H9 (cell line): ENCODE data around the gene KRT13. TPM values are rescaled to one million over a fixed set of nuclear protein-coding genes. Genes with fewer than 3 reads are reported as not detected.

ENCODE experiments used
- DNase-seq: peaks from one replicate; pipeline ENCODE4 v3.0.0-alpha.2; 2017
- H2AFZ ChIP-seq: one replicate; pipeline ENCODE4 v1.6.1; 2013; ENCODE audit warnings: mild to moderate bottlenecking, low read length, control low read depth, moderate library complexity
- H2AK5ac ChIP-seq: 2 replicates; pipeline ENCODE4 v1.6.1; 2013; ENCODE audit warnings: low read length, control low read depth, mixed read lengths; ENCODE audit not compliant: insufficient read length
- H2BK120ac ChIP-seq: one replicate; pipeline ENCODE4 v1.6.1; 2013; ENCODE audit warnings: low read depth, mild to moderate bottlenecking, low read length, control low read depth, inconsistent platforms; ENCODE audit not compliant: poor library complexity, severe bottlenecking
- H2BK12ac ChIP-seq: 2 replicates; pipeline ENCODE4 v1.6.1; 2013; ENCODE audit warnings: low read length, control low read depth, mixed read lengths, low read depth; ENCODE audit not compliant: insufficient read length
- H2BK15ac ChIP-seq: 2 replicates; pipeline ENCODE4 v1.6.1; 2013; ENCODE audit warnings: low read depth, low read length, control low read depth
- H2BK20ac ChIP-seq: one replicate; pipeline ENCODE4 v1.6.1; 2013; ENCODE audit warnings: low read depth, mild to moderate bottlenecking, low read length, control low read depth, inconsistent platforms; ENCODE audit not compliant: poor library complexity, severe bottlenecking
- H2BK5ac ChIP-seq: 2 replicates; pipeline ENCODE4 v1.6.1; 2013; ENCODE audit warnings: low read length, control low read depth, mixed read lengths; ENCODE audit not compliant: insufficient read length
- H3K14ac ChIP-seq: 2 replicates; pipeline ENCODE4 v1.6.1; 2013; ENCODE audit warnings: low read length, control low read depth; ENCODE audit not compliant: insufficient read depth
- H3K18ac ChIP-seq: 2 replicates; pipeline ENCODE4 v1.6.1; 2013; ENCODE audit warnings: low read depth, mild to moderate bottlenecking, mixed read lengths, low read length, control low read depth; ENCODE audit not compliant: insufficient read length
- H3K23ac ChIP-seq: 2 replicates; pipeline ENCODE4 v1.6.1; 2013; ENCODE audit warnings: low read length, control low read depth, mixed read lengths, low read depth; ENCODE audit not compliant: insufficient read length
- H3K23me2 ChIP-seq: 2 replicates; pipeline ENCODE4 v1.6.1; 2013; ENCODE audit warnings: low read depth, mild to moderate bottlenecking, mixed read lengths, low read length, control low read depth; ENCODE audit not compliant: insufficient read length, poor library complexity, severe bottlenecking
- H3K27ac ChIP-seq: 2 replicates; pipeline ENCODE4 v1.5.1; 2013; ENCODE audit warnings: low read length, control low read depth, mixed read lengths, low read depth; ENCODE audit not compliant: insufficient read length
- H3K27me3 ChIP-seq: 2 replicates; pipeline ENCODE4 v1.6.1; 2013; ENCODE audit warnings: low read length, control low read depth, inconsistent platforms; ENCODE audit not compliant: insufficient read depth
- H3K4ac ChIP-seq: 2 replicates; pipeline ENCODE4 v1.6.1; 2013; ENCODE audit warnings: low read depth, mild to moderate bottlenecking, control low read depth, inconsistent platforms, low read length, moderate library complexity
- H3K4me1 ChIP-seq: 2 replicates; pipeline ENCODE4 v1.6.1; 2013; ENCODE audit warnings: low read length, control low read depth, inconsistent platforms; ENCODE audit not compliant: insufficient read depth
- H3K4me2 ChIP-seq: 2 replicates; pipeline ENCODE4 v1.6.1; 2013; ENCODE audit warnings: low read length, control low read depth, mixed read lengths; ENCODE audit not compliant: insufficient read length, insufficient read depth
- H3K56ac ChIP-seq: 2 replicates; pipeline ENCODE4 v1.6.1; 2013; ENCODE audit warnings: low read depth, mild to moderate bottlenecking, mixed read lengths, low read length, control low read depth; ENCODE audit not compliant: insufficient read length
- H3K79me1 ChIP-seq: 2 replicates; pipeline ENCODE4 v1.6.1; 2013; ENCODE audit warnings: low read depth, mild to moderate bottlenecking, moderate library complexity, low read length, control low read depth, inconsistent platforms; ENCODE audit not compliant: insufficient read depth, poor library complexity, severe bottlenecking
- H3K79me2 ChIP-seq: 2 replicates; pipeline ENCODE4 v1.6.1; 2013; ENCODE audit warnings: low read length, control low read depth, inconsistent platforms; ENCODE audit not compliant: insufficient read depth
- H3K9ac ChIP-seq: 2 replicates; pipeline ENCODE4 v1.6.1; 2013; ENCODE audit warnings: low read length, control low read depth, mixed read lengths; ENCODE audit not compliant: insufficient read length; ENCODE audit errors: extremely low read depth
- H3K9me3 ChIP-seq: one replicate; pipeline ENCODE4 v1.6.1; 2013; ENCODE audit warnings: low read depth, low read length, inconsistent platforms; ENCODE audit not compliant: control insufficient read depth
- H3T11ph ChIP-seq: one replicate; pipeline ENCODE4 v1.6.1; 2013; ENCODE audit warnings: mild to moderate bottlenecking, low read length, control low read depth, inconsistent platforms
- H4K20me1 ChIP-seq: one replicate; pipeline ENCODE4 v1.6.1; 2013; ENCODE audit not compliant: control insufficient read depth, insufficient read length, insufficient read depth
- H4K5ac ChIP-seq: 2 replicates; pipeline ENCODE4 v1.6.1; 2013; ENCODE audit warnings: low read depth, mild to moderate bottlenecking, mixed read lengths, low read length, control low read depth; ENCODE audit not compliant: insufficient read length
- H4K8ac ChIP-seq: replicated peaks from 2 replicates; pipeline ENCODE4 v1.6.1; 2013; ENCODE audit warnings: low read length, control low read depth, mixed read lengths, low read depth; ENCODE audit not compliant: insufficient read length
- H4K91ac ChIP-seq: 2 replicates; pipeline ENCODE4 v1.6.1; 2013; ENCODE audit warnings: low read depth, mild to moderate bottlenecking, moderate library complexity, mixed read lengths, low read length, control low read depth; ENCODE audit not compliant: insufficient read length
- H3K27ac Mint-ChIP-seq, 3 experiments: 2 replicates in 2 of 3; 3 replicates in 1 of 3; pipeline ENCODE4 v1.8.0; 2020 to 2021; ENCODE audit warnings: mixed read lengths in 3 of 3, mild to moderate bottlenecking in 1 of 3, moderate library complexity in 1 of 3
- H3K27me3 Mint-ChIP-seq: 2 replicates; pipeline ENCODE4 v1.8.0; 2021; ENCODE audit warnings: low read depth, mild to moderate bottlenecking, moderate library complexity, mixed read lengths
- H3K36me3 Mint-ChIP-seq, 3 experiments: 2 replicates in 2 of 3; 3 replicates in 1 of 3; pipeline ENCODE4 v1.8.0; 2020 to 2021; ENCODE audit warnings: low read depth in 3 of 3, mixed read lengths in 3 of 3; ENCODE audit not compliant: insufficient read depth in 1 of 3
- H3K4me1 Mint-ChIP-seq, 2 experiments: 2 replicates each; pipeline ENCODE4 v1.8.0; 2020; ENCODE audit warnings: mixed read lengths in 2 of 2
- H3K4me3 Mint-ChIP-seq, 2 experiments: 2 replicates in 1 of 2; 3 replicates in 1 of 2; pipeline ENCODE4 v1.8.0; 2020 to 2021; ENCODE audit warnings: mild to moderate bottlenecking in 2 of 2, mixed read lengths in 2 of 2, moderate library complexity in 1 of 2
- H3K9me3 Mint-ChIP-seq, 2 experiments: 2 replicates in 1 of 2; 3 replicates in 1 of 2; pipeline ENCODE4 v1.8.0; 2020; ENCODE audit warnings: mild to moderate bottlenecking in 2 of 2, mixed read lengths in 2 of 2, moderate library complexity in 1 of 2
- WGBS: extraction: QIAGEN DNeasy Blood & Tissue Kit; methylation state at CpG from one replicate; pipeline ENCODE4 v1.1.7; 2013; ENCODE audit warnings: missing lambda C conversion rate, low lambda C conversion rate, mixed read lengths; ENCODE audit not compliant: insufficient read length; ENCODE audit errors: extremely low coverage; 5-methylcytosine and 5-hydroxymethylcytosine counted together
- total RNA-seq: library from RNA; stranded (reverse); gene quantifications from 2 replicates; pipeline ENCODE4 v1.2.1, GENCODE V29; 2021
- TF ChIP-seq, protein P1 (sequence below): fragments of 200-600 bp; sonication (generic); conservative IDR thresholded peaks from 3 replicates; pipeline ENCODE4 v1.8.0; 2021; ENCODE audit warnings: antibody characterized with exemption, mild to moderate bottlenecking

Gene KRT13
- total RNA-seq, 1 experiment from 2014 or later, result not detected

DNA sequence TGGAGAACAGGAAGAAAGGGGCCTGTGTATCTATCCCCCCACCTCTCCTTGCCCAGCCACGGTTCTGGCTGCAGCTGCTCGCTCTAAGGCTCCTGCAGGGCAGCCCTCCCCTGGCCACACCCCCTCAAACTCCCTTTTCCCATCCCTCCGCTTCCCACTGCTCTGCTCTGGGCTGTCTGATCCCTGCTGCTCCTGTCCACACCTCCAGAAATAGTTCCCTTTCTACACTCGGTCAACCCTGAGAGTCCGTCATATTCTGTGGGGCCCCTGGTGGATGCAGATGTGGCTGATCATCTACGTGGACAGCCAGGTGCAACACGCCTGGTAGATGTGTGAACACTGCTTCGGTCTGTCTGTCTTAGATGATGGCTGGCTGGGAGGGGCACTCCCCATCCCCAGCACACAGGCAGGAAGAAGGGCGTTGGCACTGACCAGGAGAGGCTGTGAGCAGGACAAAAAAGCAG lies 42.0 kb upstream of the KRT13 start:
- Histone ChIP-seq H3K27ac (no peak overlapping the region), H3K9me3 (no peaks in the 10 kb centered on the region), H2BK20ac (no peak overlapping the region), H2BK15ac (no peak overlapping the region), H2BK12ac (no peak overlapping the region), H3K23ac (no peak overlapping the region), H4K20me1 (no peaks in the 10 kb centered on the region), H2BK5ac (no peak overlapping the region), H3K4me2 (no peak overlapping the region), H3K79me1 (no peaks in the 10 kb centered on the region), H2AFZ (no peak overlapping the region), H3K4ac (no peak overlapping the region), H3K14ac (no peak overlapping the region; the same call in 1 of the 2 replicates), H3K18ac (no peak overlapping the region), H3K23me2 (no peaks in the 10 kb centered on the region), H3K9ac (no peak overlapping the region), H4K8ac (peak overlapping the region; percentile 58), H3K56ac (no peak overlapping the region), H2AK5ac (no peak overlapping the region), H3K79me2 (no peaks in the 10 kb centered on the region), H3K27me3 (no peaks in the 10 kb centered on the region), H2BK120ac (no peak overlapping the region), H3K4me1 (no peaks in the 10 kb centered on the region), H4K5ac (no peak overlapping the region), H4K91ac (no peak overlapping the region), H3T11ph (no peak overlapping the region)
- WGBS, result no CpG with 5 or more reads among the region's 9 CpGs
- Mint-ChIP-seq H3K36me3 (peaks cover 0 to 13% (median 1%) of the 10 kb centered on the region in 3 experiments; a peak in 4 of 7 replicates), H3K9me3 (peaks cover 3 to 13% of the 10 kb centered on the region in 2 experiments; a peak in 4 of 5 replicates), H3K27me3 (peaks cover 17% of the 10 kb centered on the region), H3K27ac (no peak overlapping the region), H3K4me1 (peaks cover 29 to 41% of the 10 kb centered on the region in 2 experiments), H3K4me3 (no peak overlapping the region; a peak in 1 of 5 replicates)
- TF ChIP-seq, protein P1, sequence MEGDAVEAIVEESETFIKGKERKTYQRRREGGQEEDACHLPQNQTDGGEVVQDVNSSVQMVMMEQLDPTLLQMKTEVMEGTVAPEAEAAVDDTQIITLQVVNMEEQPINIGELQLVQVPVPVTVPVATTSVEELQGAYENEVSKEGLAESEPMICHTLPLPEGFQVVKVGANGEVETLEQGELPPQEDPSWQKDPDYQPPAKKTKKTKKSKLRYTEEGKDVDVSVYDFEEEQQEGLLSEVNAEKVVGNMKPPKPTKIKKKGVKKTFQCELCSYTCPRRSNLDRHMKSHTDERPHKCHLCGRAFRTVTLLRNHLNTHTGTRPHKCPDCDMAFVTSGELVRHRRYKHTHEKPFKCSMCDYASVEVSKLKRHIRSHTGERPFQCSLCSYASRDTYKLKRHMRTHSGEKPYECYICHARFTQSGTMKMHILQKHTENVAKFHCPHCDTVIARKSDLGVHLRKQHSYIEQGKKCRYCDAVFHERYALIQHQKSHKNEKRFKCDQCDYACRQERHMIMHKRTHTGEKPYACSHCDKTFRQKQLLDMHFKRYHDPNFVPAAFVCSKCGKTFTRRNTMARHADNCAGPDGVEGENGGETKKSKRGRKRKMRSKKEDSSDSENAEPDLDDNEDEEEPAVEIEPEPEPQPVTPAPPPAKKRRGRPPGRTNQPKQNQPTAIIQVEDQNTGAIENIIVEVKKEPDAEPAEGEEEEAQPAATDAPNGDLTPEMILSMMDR, result no peak
- no peak for DNase-seq
